OCI-M2 (cell line): ENCODE measurements around the gene DMRTA1.
"Not testable (repeated sequence)": the region's sequence is repeated elsewhere in the genome, so short reads cannot be mapped to it uniquely, and the experiment has no call there.

ENCODE experiments used
- DNase-seq: peaks from one replicate; lab custom pipeline; 2025; ENCODE audit not compliant: unreplicated experiment; lab: John Stamatoyannopoulos, UW

The DMRTA1 gene

DNA sequence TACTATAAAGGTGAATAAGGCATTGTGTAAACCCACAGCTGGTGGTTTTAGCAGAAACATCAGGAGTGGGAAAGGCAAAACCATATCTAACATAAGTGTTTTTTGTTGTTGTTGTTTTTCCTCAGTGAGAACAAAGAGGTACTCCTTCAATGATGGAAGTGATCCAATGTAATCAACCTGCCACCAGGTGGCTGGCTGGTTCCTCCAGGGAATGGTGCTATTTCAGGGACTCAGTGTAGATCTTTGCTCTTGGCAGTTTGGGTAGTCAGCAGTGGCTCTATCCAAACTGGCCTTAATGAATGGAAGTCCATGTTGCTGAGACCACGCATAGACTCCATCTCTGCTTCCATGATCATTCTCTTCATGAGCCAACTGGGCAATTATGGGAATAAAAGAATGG, 10.8 kb downstream of the DMRTA1 start:
- no peak for DNase-seq

- DNase-seq = no peak
Observed at GRCh38 chr9:22463205-22463604, 16.6 kb downstream of the DMRTA1 start.

- no peak for DNase-seq
Observed at GRCh38 chr9:22469928-22470544, 23.4 kb downstream of the DMRTA1 start.

- DNase-seq = no peak
Observed at GRCh38 chr9:22481566-22481965, 34.9 kb downstream of the DMRTA1 start.

DNA sequence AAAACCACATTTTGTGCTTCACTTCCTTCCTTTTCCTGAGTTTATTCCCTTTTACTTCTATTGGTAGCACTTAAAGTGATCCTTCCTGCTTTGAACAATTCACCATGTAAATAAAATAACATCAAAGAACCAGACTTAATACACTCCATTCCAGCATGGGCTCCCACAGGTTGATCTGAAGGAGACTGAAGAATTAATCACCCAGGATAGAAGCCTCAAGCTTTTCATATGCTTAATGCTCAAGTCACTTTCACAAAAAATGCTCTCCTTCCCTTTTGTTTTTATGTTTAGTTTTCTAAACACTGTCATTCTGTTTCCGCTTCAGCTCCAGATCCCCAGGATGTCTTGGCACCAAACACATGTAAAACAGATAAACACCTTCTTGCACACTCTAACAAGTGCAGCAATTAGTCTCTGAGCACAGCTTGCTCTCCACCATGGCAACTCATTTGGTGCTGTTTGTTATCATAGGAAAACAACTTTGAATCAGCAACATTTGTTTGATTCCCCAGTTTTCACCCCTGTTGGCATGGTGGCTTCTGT, 37.0 kb downstream of the DMRTA1 start:
- no peak for DNase-seq

- DNase-seq = not testable (repeated sequence)
Observed at GRCh38 chr9:22496197-22496596, 49.6 kb downstream of the DMRTA1 start.
